ENCODE data around the gene LCP2.

DNA sequence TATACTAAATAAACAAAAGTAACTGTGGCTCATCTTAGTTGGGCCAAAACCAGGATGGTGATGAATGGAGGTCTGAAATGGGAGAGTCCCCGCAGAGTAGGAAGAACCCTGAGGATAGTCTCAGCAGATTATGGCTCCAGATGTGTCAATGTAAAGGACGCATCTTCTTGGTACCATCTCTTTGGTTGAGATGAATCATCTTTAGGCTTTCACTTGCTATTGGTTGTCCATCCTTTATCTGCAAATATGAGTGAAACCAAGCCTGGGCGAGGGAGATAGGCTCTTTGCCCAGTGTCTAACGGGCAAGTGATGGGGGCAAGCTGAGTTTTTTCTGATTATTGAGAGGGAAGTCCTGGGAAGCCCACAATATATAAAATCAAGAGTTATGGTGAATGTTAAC, 19.4 kb upstream of the LCP2 start:
- TF ChIP-seq CTCF (conservative IDR thresholded peaks at IDR 0.05 in 1 of 2, IDR thresholded peaks at IDR 0.05 in 1 of 2; ENCODE audit: low read depth in 1 of 2, low read length in 2 of 2) (no peak), EZH2 (IDR thresholded peaks at IDR 0.05; ENCODE audit: low read length, missing control alignments) (no peak)

Data from fibroblast of lung (primary cell).